Measurements from ENCODE around the gene JHY.

- no peak for TF ChIP-seq CTCF (conservative IDR thresholded peaks at IDR 0.05 in 1 of 2, IDR thresholded peaks at IDR 0.05 in 1 of 2; ENCODE audit: low read depth in 1 of 2, low read length in 2 of 2)
- peak; percentile 81 for TF ChIP-seq EZH2 (IDR thresholded peaks at IDR 0.05; ENCODE audit: low read length, missing control alignments)
Observed at GRCh38 chr11:122976734-122977469, 94.3 kb downstream of the JHY start.

All from fibroblast of lung (primary cell).